Activated CD4-positive, alpha-beta T cell treated with anti-CD3 and anti-CD28 coated beads, Interleukin-2, Interleukin-6, amounts not matched to agents 100 ng/mL and 50 ng/mL, durations not matched to agents 16 hours and 8 hours (primary cell): ENCODE data around the gene SCAI.
"Not testable (repeated sequence)": the region's sequence is repeated elsewhere in the genome, so short reads cannot be mapped to it uniquely, and the experiment has no call there.

Experiments used
- DNase-seq: peaks from one replicate; pipeline ENCODE4 v3.0.0-alpha.2; 2020

The SCAI gene

GRCh38 chr9:125143377-125144090, at the start of gene SCAI:
SCAI (minus strand) TSS chr9:125143528; CDS start chr9:125143437, 91 bp downstream.
- peak; percentile 99 for DNase-seq

- peak; percentile 30 for DNase-seq
These were observed 47.1 kb upstream of the SCAI start for GRCh38 chr9:125190361-125190801.

GRCh38 chr9:125189361-125190289, 46.3 kb upstream of the SCAI start, which contains the start of gene PPP6C:
PPP6C (minus strand) TSS chr9:125189803; CDS start chr9:125189718, 85 bp downstream.
- DNase-seq, result peak; percentile 98

- DNase-seq, result peak; percentile 47
These were observed 45.7 kb upstream of the SCAI start for GRCh38 chr9:125189011-125189360.

GRCh38 chr9:125183561-125183960, 40.2 kb upstream of the SCAI start:
- DNase-seq, result no peak

GRCh38 chr9:125183054-125183453, 39.7 kb upstream of the SCAI start:
- DNase-seq, result no peak

- not testable (repeated sequence) for DNase-seq
These were observed 38.4 kb upstream of the SCAI start for GRCh38 chr9:125181756-125182155.

- DNase-seq, result no peak
These were observed 37.5 kb upstream of the SCAI start for GRCh38 chr9:125180876-125181275.

- DNase-seq, result not testable (repeated sequence)
These were observed 36.4 kb upstream of the SCAI start for GRCh38 chr9:125179776-125180175.

GRCh38 chr9:125177888-125178287, 34.6 kb upstream of the SCAI start:
- DNase-seq, result no peak

- DNase-seq, result no peak
These were observed 33.3 kb upstream of the SCAI start for GRCh38 chr9:125176636-125177035.

GRCh38 chr9:125172031-125172755, 28.9 kb upstream of the SCAI start:
- no peak for DNase-seq

- DNase-seq, result no peak
These were observed 26.6 kb upstream of the SCAI start for GRCh38 chr9:125169895-125170294.

GRCh38 chr9:125166762-125167161, 23.4 kb upstream of the SCAI start:
- DNase-seq, result no peak

GRCh38 chr9:125162891-125163290, 19.6 kb upstream of the SCAI start:
- not testable (repeated sequence) for DNase-seq

- no peak for DNase-seq
These were observed 18.1 kb upstream of the SCAI start for GRCh38 chr9:125161284-125161918.

GRCh38 chr9:125160750-125161149, 17.4 kb upstream of the SCAI start:
- no peak for DNase-seq

GRCh38 chr9:125156551-125156950, 13.2 kb upstream of the SCAI start:
- no peak for DNase-seq

- no peak for DNase-seq
These were observed 10.5 kb upstream of the SCAI start for GRCh38 chr9:125153712-125154367.

- no peak for DNase-seq
These were observed 8.4 kb upstream of the SCAI start for GRCh38 chr9:125151730-125152129.

- DNase-seq, result no peak
These were observed 7.3 kb upstream of the SCAI start for GRCh38 chr9:125150349-125151245.
